DOHH2 (cell line): Measurements from ENCODE around the gene ZNF780B.

Experiments used
- CTCF ChIP-seq: fragments of 200-600 bp; sonication (generic); IDR thresholded peaks from one replicate; pipeline ENCODE4 v1.5.1; 2014; ENCODE audit warnings: antibody characterized with exemption, mild to moderate bottlenecking, low read depth, low read length; ENCODE audit not compliant: poor library complexity, severe bottlenecking
- EZH2phosphoT487 ChIP-seq: fragments of 200-600 bp; sonication (generic); IDR thresholded peaks from 2 replicates; pipeline ENCODE4 v1.6.1; 2017; ENCODE audit warnings: borderline replicate concordance, mild to moderate bottlenecking, antibody characterized with exemption, low read length, moderate library complexity, mixed read lengths

GRCh38 chr19:40033989-40034560 is 22.0 kb downstream of the ZNF780B start:
- TF ChIP-seq CTCF (no peak), EZH2phosphoT487 (no peak)
